CMK (cell line): Measurements from ENCODE around the gene ABCG2.

Source experiments
- DNase-seq: peaks from one replicate; pipeline ENCODE4 v3.0.0-alpha.2; 2010; ENCODE audit warnings: low read depth

Gene ABCG2

DNA sequence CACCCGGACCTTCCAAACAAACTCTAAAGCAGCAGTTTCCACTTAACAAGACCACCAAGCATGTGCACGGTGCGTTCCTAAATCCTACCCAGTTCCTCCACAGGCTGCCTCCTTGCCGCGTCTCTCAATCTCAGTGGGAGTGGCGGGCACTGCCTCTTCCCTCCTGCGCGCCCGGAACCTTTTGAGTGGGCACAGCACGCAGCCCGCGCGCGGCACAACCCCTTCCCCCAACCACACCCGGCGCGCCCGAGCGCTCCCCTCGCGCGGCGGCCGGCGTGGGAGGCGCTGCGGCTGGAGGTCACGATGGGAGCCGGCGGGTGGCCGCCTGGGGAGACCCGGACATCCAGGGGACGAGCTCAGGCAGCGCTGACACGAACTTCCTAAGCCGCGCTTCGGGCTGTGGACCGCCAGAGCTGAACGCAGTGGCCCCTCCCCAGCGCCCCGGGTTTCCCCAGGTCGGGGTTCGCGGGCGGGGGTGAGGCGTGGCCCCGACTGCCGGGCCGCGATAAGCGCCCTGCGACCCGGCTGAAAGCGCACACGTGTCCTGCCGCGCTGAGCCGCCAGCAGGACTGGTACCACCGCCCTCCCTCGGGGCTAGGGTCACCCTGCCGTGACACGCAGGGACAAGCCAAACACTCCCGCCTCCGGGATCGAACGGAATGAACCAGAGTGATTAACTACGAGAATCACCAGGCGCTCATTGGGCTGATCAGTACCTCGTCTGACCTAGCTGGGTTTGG, at the start of gene ABCG2:
ABCG2 (minus strand) TSS at position 151 of the 740 bp plus-strand sequence. CDS start 18,644 bp downstream, outside the sequence.
- peak; percentile 24 for DNase-seq

DNA sequence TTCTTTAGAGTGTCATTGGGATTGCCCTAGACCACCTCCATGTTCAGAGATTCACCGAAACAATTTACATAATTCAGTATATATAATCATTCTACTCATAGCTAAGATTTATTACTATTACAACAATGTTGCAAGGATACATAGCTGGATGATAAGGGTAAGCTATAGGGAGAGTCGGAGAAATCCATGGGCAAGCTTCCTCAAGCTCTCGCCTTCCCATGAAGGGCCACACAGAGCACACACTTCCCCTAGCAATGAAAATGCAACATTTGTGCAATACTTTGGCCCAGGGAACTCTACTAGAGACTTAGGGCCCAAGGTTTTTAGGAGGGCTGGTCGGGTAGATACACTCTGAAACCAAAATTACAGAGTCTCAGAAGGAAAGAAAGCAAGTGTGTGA, 49.7 kb upstream of the ABCG2 start:
- no peak for DNase-seq

DNA sequence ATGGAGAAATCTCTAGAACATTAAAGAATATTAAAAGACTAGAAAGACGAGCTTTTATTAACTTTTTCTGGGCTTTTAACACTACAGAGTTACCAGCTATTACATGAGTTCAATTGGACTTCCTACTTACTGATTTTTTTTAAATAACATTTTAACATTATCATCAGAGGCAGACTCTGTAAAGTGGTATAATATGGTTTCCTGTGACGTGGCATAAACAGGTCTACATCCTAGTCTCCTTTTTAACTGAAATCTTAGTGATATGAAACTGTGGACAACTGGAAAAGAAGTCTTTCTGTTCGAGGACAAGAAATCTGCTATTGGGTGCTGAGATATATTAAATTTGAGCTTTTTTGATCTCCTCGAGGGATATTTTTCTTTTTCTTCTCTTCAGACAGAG, 48.7 kb upstream of the ABCG2 start:
- no peak for DNase-seq

DNA sequence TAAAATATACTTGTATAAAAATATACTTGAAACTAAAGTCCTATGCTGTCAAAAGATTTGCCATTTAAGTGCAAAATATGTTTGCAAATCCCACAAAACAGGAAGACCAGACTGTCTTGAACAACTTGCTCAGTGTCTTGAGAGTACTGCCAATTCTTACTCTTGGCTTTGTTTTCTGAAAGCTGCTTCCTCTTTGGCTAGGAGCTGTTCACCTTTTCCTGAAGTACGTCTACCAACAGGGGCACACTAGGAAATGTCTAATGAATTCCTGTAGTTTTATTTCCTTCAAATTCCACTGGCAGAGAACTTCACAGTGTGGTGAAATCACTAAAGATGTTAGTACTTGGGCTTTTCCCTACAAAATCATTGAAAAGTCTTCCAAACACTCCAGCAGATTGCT, 46.4 kb upstream of the ABCG2 start:
- DNase-seq = no peak

DNA sequence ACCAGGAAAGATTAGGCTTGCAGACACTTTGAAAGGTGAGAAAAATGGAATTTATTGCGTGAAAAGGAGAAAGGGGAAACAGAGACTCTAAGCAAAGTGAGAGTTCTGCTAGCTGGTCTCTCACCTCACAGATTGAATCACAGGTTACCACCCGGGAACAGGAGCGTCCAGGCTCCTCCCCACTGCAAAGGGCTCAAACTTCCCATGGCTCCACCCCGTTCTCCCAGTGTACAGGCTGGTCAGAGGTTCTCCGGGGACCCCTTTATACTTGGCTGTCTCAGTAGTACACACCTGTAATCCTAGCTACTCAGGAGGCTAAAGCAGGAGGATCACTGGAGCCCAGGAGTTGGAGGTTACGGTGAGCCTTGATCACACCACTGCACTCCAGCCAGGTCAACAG, 44.0 kb upstream of the ABCG2 start:
- no peak for DNase-seq

DNA sequence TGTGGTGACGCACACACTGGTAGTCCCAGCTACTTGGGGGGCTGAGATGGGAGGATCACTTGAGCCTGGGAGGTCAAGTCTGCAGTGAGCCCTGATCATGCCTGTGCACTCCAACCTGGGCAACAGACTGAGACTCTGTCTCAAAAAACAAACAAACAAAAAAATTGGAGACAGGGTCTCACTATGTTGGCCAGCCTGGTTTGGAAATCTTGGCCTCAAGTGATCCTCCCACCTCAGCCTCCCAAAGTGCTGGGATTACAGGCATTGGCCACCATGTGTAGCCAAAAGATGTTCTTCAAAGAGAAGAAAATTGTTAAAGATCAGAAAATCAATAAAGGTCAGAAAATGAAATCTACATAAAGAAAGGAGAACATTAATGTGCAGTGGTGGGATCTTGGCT, 41.7 kb upstream of the ABCG2 start:
- DNase-seq = no peak

DNA sequence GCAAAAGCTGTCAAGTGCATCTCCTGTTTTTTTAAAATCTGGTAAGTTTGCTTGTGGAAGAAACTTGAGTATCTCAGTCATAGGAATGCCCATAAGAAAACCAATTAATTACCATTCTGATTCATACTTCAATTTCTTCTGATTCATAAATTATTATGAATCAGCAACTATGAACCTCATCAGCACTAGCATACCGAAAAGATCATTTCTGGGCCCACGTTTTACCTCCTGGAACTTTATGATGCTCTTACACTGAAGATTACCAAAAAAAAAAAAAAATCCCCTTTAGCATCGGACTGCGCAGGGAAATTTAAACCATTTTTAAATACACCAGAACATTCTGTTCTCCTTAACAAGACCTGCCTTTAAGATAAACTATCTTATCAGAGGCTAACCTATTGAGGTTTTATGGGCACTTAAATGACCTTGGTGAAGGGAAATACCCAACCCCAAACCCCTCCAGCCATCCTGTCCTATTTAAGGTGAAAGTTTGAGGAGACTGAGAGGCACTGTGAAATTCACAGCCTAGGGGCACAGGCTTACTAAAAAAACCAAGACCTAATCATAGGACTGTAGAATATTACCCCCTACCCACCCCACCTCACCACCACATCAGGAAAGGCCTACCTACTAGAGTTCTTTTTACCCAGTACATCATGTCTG, 38.2 kb upstream of the ABCG2 start:
- DNase-seq = no peak

DNA sequence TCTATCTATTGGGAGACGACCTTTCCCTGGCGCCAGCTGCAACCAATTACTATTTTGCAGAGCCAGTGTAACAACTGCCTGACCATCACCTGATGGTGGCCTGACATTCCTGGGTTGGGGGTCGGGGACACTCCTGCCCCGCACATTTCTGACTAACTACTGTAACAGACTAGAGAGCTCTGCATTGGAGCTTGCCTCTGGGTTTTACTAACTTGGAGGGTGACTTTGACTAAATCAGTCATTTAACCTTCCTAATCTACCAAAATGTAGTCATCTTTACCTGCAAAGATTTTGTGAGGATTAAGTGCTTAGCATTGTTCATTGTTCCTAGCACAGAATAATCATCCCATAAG, 37.5 kb upstream of the ABCG2 start:
- DNase-seq = no peak

DNA sequence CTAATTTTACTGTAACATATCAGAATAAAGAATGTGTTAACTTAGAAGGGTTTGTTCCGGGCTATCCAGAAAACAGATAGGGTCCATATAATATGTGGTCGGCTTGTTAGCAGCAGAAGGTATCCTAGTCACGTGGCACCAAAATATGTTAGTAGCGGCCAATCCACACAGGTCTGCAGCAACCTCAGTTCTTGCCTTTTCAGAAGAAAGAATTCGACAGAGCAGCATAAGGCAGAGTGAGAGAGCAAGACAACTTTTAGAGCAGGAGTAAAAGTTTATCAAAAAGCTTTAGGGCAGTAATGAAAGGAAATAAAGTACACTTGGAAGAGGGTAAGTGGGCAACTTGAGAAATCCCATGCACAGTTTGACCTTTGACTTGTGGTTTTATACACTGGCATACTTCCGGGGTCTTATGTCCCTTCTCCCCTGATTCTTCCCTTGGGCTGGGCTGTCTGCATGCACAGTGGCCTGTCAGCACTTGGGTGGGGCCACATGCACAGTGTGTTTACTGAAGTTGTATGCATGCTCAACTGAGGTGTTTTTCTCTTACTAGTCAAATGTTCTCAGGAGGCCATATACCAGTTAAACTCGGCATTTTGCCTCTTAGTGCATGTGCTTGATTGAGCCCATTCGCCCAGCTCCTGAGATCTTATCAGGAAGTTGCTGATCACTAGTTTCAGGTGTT, 37.0 kb upstream of the ABCG2 start:
- DNase-seq = no peak

DNA sequence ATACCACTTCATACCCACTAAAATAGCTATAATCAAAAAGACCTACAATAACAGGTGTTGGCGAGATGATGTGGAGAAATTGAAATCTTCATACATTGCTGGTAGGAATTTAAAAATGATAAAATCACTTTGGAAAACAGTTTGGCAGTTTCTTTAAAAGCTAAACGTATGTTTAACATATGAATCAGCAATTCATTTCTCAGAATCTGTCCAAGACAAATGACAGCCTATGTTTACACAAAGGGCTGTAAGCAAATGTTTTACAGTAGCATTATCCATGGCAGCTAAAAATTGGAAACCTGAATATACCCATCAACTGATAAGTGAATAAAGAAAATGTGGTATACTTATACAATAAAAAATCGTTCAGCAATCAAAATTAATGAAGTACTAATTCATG, 33.0 kb upstream of the ABCG2 start:
- DNase-seq = no peak

DNA sequence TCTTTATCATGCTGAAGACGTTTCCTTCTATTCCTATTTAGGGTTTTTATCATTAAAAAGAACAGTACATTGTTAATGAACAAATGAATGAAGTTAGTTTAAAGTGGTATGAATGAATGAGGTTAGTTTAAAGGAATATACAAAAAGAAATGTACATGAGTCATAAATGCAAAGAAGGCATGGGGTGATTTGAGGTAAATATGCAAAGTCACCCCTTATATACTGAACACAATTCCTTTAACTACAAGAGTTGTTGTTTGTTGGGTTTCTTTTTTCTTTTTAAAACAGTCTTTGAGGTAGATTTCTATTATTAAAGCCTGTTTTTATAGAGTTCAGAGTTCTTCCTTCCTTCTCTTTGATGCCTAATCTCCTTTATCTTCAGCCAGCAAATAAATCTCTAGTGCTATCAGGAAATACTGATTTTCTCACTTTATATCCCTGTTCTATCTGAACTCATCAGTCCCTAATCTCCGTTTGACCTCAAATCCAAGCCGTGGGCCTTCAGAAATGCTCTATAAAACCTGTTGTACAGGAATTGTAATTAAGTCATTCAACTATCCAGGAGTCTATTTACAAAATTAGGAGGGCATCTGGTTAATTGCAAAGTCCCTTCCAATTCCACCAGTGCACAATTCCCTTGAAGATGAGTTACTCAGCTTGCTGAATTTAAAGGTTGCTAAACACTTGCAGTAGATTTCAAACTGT, 31.6 kb upstream of the ABCG2 start:
- no peak for DNase-seq

DNA sequence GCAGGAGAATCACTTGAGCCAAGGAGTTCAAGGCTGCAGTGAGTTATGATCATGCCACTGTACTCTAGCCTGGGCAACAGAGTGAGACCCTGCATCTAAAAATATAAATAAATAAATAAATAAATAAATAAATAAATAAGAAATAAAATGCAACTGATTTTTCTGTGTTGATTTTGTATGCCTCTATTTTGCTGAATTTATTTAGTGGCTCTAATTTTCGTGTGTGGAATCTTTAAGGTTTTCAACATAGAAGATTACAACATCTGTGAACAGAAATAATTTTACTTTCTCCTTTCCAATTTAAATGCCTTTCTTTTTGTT, 30.9 kb upstream of the ABCG2 start:
- no peak for DNase-seq

DNA sequence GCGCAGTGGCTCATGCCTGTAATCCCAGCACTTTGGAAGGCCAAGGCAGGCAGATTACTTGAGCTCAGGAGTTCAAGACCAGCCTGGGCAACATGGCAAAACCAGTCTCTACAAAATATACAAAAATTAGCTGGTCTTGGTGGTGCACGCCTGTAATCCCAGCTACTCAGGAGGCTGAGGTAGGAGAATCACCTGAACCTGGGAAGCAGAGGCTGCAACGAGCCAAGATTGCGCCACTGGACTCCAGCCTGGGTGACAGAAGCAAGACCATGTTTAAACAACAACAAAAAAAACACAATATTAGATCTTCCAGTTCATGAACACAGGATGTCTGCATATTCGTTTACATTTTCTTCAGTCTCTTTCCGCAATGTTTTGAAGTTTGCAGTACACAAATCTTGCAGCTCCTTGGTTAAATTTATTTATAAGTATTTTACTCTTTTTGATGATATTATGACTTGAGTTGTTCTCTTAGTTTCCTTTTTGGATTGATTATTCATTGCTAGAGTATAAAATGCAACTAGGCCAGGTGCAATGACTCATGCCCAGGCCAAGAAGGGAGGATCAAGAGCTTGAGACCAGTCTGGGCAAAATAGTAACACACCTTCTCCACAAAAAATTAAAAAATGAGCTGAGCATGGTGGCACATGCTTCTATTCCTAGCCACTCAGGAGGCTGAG, 30.4 kb upstream of the ABCG2 start:
- DNase-seq = no peak

DNA sequence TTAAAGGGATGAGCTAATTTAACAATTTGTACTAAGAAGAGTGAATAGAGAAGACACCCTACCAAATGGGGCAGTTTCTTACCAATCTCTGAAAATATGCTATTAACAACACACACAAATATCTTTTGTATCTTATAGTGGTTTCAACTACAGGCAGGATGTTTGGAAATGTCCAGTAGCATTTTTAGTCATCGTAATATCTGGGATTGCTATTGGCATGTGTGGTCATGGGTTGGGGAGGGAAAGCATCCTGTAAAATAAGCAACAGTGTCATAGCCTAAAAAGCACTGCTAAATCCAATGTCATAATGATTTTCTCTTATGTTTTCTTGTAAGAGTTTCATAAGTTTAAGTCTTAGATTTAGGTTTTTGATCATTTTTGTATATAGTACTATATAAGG, 29.3 kb upstream of the ABCG2 start:
- DNase-seq = no peak

DNA sequence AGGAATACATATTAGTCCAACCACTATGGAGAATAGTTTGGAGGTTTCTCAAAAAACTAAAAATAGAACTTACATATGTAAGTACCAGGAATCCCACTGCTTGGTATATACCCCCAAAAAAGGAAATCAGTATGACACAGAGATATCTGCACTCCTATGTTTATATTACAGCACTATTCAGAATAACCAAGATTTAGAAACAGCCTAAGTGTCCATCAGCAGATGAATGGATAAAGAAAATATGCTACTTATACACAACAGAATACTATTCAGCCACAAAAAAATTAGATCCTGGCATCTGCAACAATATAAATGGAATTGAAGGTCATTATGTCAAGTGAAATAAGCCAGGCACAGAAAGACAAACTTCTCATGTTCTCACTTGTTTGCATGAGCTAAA, 27.5 kb upstream of the ABCG2 start:
- no peak for DNase-seq

DNA sequence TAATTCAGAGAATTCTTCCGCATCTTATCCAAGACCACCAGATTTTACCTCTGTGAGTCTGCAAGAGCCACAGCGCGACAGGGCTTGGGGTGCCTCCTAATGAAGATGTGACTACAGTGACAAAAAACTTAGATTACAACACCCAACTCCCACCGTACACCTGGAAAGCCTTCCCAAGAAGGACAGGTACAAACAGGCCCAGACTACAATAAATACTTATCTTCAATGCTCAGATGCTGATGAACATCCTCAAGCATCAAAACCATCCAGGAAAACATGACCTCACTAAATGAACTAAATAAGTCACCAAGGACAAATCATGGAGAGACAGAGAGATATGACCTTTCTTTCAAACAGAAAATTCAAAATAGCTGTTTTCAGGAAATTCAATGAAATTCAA, 20.8 kb upstream of the ABCG2 start:
- DNase-seq = no peak

DNA sequence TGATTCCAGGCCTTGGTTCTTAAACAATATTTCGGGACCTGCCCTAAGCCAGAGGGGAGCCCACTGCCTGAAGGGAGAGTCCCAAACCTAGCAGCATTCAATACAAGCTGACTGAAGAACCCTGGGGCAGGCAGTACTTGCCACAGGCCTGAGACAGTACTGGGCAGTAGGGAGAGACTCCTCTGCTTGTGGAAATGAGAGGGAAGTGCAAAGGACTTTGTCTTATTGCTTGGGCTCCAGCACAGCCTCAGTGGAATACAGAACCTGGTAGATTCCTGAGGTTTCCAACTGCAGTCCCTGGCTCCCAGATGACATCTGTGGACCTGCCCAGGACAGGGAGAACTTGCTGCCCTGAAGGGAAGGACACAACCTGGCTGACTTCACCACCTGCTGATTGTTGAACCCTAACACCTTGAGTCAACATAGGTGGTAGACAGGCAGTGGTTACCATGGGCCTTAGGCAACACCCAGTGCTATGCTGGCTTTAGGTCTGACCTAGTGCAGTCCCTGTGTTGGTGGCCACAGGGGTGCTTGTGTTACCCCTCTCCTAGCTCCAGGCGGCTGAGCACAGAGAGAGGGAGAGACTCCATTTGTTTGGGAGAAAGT, 20.3 kb upstream of the ABCG2 start:
- no peak for DNase-seq

DNA sequence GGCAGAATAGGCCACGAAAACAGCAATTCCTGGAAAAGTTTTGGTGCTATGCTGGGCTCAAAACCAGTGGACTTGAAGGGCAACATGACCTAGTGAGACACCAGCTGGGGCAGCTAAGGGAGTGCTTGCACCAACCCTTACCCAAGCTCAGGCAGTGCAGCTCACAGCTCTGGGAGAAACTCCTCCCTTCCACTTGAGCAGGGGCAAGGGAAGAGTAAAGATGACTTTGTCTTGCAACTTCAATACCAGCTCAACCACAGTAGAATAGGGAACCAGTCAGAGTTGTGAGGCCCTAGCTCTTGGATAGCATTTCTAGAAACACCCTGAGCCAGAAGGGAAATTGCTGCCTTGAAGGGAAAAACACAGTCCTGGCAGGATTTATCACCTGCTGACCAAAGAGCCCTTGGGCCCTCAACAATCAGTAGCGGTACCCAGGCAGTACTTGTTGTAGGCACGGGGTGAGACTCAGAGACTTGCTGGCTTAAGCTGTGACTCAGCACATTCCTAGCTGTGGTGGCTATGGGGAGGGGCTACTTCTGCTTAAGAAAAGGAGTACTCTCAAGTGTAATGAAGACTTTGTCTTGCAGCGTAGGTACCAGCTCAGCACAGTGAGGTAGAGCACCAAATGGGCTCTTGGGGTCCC, 19.7 kb upstream of the ABCG2 start:
- DNase-seq = peak; percentile 45

DNA sequence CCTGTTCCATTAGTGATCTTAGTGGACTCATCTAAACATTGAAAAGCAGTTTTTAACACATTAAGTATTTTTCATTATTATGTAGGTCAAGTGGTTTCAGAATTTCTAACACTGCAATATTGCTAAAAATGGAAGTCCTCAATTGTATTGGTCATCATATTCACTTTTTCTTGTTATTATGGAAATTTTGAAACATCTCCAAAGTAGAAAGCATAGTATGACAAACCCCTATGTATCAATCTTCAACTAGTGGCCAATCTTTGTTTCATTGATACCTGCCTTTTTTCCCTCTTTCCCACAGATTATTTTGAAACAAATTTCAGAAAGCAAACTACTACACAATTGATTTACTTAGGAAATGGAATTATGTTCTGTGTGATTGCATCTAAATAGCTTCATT, 14.5 kb upstream of the ABCG2 start:
- DNase-seq = no peak

DNA sequence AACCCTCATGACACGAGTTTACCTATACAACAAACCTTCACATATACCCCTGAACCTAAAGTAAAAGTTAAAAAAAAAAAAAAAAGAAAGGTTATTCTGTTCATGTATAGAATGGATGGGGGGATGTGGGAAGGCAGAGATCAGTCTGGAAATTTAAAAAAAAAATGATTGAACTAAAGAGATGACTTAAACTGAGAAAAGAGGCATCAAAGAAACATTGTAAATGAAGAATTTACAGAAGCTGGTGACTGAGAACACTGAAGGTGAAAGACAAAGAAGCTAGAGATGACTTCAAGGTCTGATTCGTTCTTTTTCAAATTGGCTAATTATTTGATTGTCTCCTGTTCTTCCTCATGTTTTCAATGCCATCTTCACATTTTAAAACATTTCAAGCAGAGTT, 12.8 kb upstream of the ABCG2 start:
- no peak for DNase-seq

DNA sequence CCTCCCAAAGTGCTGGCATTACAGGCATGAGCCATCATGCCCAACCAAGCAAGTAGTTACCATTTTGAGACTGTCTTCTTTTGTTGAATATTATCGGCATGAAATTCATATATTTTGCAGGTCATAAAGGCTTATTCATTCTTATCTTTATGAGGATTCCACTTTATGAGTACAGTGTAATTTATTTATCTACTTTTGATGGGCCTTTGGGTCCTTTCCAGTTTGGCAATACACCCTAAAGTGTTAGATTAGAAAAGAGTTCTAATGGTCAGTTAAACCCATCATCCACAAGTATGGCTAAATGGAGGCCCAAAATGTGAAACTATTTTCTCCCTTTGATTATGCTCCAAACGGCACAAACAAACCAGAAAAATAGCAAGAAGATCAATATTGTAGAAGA, 10.9 kb upstream of the ABCG2 start:
- no peak for DNase-seq

DNA sequence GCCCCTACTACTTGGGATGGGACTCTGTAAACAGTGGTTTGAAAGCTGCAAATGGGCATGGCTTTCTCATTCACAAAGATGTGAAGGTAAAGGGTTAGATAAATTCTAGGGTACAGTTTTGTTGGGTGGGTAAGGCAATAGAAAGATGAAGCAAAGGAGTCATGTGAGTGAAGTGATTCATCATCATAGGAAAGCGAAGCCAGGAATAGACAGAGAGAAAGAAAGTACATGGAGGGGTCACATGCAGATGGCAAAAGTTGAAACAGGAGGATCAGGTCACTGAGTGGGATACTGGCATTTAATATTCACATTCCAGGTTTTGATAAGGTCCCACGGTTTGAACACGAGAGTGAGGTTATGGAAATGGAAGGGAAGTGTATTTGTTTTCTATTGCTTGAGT, 8.2 kb upstream of the ABCG2 start:
- DNase-seq = no peak
